Right renal pelvis (tissue), 4 donors: ENCODE results near the gene CTXN3. TPM values are rescaled to one million over a fixed set of nuclear protein-coding genes. Genes with fewer than 3 reads are reported as not detected.
"Not testable (repeated sequence)": the region's sequence is repeated elsewhere in the genome, so short reads cannot be mapped to it uniquely, and the experiment has no call there.

Experiments
- DNase-seq, 4 donors: peaks; one replicate each; pipeline ENCODE4 v3.0.0-alpha.2; 2013; ENCODE audit warnings: low read depth in 4 of 4, low spot score in 3 of 4, missing footprints in 1 of 4
- polyA plus RNA-seq, 4 donors: library from polyadenylated mRNA; unstranded; fragments of 120-200 nt; gene quantifications; one replicate each; pipeline ENCODE4 v1.2.1, GENCODE V29; 2013; ENCODE audit not compliant: insufficient read length in 4 of 4

Gene CTXN3
- polyA plus RNA-seq, 4 donors = not detected

DNA sequence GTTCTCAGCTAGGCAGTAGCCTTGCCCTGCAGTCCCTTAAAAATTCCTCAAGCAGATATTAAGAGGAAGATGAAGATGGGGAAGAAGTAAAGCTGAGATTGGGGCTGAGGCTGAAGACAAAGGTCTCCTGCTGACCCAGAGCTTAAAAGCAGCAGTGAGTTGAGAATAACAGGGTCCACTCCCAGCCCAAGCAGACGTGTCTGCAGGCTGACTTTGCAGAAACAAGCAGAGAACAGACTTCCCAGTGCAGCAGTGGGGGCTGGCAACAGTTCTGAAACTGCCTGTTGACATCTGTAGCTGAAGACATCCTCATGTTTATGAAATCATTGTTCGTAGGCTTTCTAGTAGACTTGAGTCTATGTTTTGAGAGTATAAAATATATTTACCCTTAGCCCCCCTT lies 1.1 kb downstream of the CTXN3 start:
- DNase-seq = peak in 1 of 4 donors; percentile 25

- DNase-seq = no peak
Observed at GRCh38 chr5:127650649-127651048, 1.8 kb downstream of the CTXN3 start.

DNA sequence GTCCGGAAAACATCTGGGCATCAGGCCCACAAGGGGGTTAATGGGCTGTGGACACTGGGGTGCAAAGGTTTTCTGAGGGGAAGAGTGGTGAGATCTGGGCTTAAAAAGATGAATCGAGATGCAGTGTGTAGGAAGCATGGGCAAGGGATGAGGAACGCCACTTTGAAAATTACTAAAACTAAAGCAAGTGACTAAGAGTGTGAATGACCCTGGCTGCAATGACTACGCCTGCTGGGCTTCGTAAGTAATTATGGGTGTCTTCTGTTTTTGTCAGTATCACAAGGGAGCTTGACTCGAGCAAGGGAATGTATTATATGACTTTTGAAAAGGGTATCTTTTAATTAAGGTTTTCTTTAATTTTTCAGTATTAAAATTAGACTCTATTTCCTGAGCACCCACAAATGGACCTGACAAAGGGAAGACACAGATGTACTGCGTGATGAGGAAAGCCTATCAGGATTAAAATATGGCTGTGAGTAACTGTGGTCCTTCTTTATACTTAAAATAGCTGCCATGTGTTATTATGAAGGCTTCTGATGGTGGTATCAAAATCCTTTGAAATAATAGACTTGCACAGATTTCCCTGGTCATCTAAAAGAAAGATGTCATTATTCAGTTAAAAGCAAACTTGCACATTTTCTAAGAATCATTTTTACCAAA lies 4.2 kb downstream of the CTXN3 start:
- DNase-seq = no peak

DNA sequence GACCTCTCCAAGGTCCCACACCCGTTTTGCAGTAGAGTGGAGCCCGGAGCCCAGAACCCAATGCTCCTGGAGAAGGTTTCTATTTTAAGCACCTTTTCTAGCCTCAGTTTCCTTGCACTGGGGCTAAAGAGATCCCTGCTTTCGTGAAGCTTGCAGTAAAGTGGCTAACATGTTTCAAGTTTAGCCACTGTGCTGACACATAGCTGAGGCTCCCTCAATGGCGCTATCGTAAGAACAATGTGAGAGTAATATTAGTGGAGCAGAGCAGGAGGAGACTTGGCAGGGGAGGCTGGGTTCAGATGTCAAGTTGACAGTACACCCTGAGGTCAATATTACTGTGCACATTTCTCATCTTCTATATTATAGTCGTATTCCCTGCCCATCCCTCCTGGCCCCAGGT lies 7.9 kb downstream of the CTXN3 start:
- DNase-seq = no peak

DNA sequence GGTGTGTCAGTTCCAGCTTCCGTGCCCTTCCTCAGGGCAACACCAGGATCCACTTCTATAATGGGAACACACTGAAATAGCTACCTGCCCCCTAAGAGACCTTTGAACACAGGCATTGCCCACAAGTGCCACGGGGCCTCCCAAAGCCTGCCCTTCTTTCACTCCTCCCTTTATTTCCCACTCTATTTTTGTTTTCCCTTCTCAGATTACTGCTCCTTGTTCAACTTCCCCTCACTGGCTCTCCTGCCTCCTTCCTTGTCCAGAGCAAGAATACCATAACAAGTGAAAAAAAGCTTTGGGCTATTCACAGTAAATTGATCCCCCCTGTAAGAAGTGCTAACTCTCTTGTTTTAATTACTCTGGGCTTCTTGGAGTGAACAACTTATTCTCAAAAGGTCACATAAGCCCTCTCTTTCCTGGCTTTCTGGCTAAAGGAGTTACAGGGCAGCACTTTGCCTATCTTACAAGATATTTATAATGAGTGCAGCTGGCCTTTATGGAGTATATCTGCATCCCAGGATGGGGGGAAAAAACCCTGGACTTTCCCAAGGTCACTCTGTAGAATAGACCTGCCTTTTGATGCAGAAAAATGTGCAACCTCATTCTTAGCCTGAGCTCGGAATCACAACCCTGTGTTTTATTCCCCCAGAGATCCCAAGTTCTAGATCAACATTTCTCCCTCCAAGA lies 11.3 kb downstream of the CTXN3 start:
- DNase-seq = no peak

GRCh38 chr5:127664093-127664492 lies 15.2 kb downstream of the CTXN3 start:
- DNase-seq = no peak

- DNase-seq = no peak
Observed at GRCh38 chr5:127665641-127666040, 16.8 kb downstream of the CTXN3 start.

DNA sequence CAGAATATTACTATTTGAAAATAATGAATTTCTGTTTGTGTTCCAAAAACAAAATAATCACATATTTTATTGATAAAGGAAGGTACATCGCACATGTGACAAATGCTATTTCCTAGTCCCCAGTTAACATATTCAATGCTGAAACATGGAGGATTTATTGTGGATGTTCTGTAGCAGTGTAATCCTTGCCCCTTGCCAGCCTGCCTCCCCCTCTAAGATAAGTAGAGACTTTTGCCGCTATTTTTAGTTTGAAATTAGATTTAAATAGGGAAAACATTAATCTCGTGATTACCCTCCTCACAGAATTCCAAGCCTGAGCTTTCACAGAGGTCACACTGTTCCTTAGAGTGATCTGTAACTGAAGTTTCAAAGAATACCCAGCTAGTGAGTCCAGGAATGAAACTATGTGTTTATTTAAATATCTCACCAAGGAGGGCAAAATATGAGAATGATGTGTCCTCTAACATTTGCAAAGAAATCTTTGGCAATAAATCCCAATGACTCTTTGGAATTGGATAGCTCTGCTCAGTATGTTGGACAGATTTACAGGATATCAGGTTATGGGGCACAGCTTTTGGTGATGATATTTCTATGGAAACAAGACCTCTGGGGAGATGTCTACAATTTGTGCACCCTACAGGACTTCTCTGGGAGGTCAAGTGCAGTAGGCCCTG lies 17.3 kb downstream of the CTXN3 start:
- no peak for DNase-seq

- DNase-seq = no peak
Observed at GRCh38 chr5:127667926-127668325, 19.0 kb downstream of the CTXN3 start.

DNA sequence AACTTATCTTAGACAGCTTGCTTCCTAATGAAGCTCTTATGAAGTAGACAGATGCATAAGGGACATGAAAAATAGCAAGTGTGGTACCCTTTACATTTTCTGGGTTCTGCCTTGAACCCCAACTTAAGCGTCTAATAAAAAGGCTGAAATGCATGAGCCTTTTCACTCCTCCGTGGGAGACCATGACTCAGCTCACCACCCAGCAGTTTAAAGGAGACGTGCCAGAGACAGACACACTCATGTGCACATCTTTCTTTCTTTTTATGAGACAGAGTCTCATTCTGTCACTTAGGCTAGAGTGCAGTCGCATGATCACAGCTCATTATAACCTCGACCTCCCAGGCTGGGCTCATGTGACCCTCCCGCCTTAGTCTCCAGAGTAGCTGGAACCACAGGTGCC lies 22.3 kb downstream of the CTXN3 start:
- DNase-seq = no peak

- no peak for DNase-seq
Observed at GRCh38 chr5:127673117-127673800, 24.4 kb downstream of the CTXN3 start.

DNA sequence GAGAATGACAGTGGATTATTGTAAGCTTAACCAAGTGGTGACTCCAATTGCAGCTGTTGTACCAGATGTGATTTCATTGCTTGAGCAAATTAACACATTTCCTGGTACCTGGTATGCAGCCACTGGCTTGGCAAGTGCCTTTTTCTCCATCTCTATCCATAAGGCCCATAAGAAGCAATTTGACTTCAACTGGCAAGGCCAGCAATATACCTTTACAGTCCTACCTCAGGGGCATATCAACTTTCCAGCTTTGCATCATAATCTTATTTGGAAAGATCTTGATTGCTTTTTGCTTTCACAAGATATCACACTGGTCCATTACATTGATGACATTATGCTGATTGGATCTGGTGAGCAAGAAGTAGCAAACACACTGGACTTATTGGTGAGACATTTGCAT lies 28.1 kb downstream of the CTXN3 start:
- DNase-seq = not testable (repeated sequence)

DNA sequence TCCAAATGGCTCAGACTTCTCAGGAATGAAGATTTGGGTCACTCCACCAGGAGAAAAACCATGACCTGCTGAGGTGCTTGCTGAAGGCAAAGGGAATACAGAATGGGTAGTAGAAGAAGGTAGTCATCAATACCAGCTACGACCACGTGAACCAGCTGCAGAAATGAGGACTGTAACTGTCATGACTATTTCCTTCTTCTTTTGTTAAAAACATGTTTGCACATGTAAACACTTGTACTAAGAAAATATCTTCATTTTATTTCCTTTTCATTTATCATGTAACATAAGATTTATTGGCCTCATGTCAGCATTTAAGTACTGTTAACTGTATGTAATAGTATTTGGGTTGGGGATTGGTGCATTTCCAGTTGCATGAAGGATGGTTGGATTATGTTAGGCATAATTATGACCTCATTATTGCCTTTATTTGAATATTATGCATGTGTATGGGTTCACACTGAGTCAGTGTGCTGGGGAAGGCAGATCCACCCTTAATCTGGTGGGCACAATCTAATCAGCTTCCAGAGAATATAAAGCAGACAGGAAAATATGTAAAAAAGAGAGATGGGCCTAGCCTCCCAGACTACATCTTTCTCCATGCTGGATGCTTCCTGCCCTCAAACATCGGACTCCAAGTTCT lies 30.9 kb downstream of the CTXN3 start:
- DNase-seq = not testable (repeated sequence)

- no peak for DNase-seq
Observed at GRCh38 chr5:127680595-127680994, 31.7 kb downstream of the CTXN3 start.

DNA sequence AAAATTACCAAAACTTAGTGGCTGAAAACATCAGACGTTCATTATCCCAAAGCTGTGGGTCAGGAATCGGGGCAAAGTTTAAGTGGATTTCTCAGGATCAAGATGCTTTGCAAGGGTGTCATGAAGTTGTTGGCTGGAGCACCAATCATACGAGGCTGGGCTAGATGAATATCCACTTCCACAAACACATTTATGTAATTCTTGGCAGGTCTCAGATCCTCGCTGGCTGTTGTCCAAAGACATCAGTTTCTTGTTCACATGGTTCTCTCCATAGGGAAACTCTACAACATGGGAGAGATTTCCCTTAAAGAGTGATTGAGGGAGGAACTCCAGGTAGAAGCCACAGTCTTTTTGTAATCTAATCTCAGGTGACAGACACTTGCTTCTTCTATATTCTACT lies 34.1 kb downstream of the CTXN3 start:
- DNase-seq = no peak

DNA sequence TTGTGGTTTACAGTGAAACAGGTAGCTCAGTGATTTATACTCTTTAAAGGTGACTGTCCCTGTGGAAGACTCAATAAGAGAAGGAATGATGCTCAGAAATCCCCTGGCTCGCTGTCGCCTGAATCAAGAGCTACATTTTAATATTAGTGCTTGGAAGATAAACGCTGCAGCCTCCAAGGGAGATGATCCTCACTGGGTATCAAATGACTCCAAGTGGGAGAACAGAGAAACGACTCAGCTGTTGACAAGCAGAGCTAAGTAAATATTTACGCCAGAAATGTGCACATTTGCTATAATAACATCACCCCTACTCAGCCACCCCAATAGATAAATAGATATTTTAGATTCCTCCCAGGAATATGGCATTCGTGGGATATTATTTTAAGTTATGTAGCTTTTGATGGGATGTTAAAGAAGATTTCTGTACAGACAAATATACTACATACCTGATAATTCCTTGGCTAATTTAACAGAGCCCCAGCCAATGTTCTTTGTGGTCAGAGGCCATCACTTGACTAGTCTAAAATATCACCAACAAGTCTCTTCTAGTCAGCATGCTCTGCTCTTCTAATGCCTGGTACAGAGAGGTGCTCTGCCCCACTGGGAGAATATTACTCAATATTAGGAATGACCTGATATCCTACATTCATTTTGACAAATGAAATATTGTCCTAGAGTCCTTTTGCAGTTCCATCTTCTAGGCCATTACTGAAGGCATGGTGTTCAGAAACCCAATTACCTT lies 36.0 kb downstream of the CTXN3 start:
- DNase-seq = peak in 1 of 4 donors; percentile 10

GRCh38 chr5:127685662-127686061 lies 36.8 kb downstream of the CTXN3 start:
- DNase-seq = no peak

GRCh38 chr5:127686424-127686823 lies 37.5 kb downstream of the CTXN3 start:
- no peak for DNase-seq

DNA sequence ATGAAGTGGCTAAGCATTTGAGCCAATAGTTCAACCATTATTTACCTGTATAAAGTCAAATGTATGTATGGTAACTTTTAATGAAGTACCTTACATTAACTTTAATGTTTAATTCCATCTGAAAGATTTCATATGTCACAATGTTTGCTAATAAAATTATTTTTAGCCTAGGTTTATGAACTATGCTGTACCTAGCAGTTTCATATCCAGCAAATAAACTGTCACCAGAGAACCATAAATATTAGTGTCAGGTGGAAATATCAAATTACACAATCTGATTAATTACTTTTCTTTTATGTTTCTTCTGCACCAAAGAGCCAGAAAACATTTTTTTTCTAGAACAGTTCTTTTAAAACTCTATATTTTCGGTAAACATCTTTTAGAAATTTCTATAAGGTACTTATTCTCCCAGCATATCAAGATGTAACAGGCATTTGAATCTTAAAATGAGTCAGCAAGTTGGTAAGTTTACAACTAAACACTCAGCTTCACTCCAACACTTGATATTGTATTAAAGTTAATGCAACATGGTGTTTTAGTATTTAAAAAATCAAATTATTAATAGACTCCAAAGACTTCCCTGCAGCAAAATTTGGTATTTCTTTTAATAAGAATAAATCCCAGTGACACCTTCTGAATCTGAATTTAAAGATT lies 45.8 kb downstream of the CTXN3 start:
- DNase-seq = no peak

GRCh38 chr5:127695346-127695745 lies 46.5 kb downstream of the CTXN3 start:
- DNase-seq = no peak
